Embryonic facial prominence (tissue), 1 donor: ENCODE data around the gene ITGA1.

Source experiments
- DNase-seq: peaks from one replicate; pipeline ENCODE4 v3.0.0-alpha.2; 2016; ENCODE audit errors: extremely low spot score

ITGA1 gene

DNA sequence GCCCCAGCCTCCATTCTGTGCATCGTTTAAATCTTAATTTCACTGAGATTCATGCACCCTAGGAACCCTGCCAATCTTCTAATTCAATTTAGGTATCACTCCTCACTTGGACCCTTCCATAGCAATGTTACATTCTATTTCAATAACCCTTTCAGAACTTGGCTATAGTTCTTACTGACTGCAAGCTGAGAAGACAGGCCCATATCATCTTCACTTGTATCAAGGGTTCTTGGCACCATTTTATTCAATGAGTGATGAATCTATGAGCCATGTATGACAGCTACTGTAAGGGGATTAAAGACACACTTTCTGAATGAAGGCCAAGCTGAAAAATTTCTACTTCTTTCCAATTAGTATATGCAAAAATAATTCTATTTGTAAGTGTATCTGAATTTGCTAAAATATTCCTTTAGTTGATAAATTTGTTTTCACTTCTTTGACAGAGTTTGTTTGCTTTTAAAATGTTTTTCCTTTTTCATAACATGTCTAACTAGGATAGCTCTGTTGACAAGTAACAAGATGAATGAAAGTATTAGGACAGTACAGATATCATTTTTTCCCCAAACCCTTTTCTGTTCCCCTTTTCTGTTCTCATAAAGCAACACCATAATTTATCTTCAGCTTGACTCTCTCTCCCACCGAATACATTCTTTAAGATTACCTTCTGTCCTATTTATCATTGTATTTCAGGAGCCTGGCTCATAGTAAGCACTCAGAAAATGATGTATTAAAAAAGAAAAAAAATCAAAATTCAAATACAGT lies 211.0 kb downstream of the ITGA1 start:
- DNase-seq, result no peak

DNA sequence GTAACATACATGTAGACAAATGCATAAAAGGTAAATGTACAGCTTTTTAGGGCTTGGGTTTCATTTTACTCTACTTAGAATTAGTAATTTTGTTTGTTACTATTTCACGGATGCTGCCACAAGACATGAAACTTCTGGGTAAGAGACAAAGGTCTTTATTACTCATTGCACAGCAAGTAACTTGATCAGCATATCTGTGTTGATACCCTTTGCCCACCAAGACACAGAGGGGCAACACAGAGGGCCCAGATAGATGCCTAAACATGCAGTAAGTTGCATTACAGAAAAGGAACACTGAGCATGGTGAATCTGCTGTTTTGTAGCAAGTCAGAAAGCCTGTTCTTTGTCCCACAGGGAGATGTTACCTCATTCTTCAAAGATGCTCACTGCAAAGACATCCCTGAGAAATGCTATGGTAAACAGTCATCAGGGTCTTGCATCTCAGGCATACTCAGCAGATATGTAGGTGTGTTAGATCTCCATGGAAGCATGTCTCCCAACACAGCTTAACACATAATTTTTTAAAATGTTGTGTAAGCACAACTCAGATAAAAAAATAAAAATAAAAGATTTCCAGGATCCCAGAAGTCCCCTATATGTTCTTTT lies 211.7 kb downstream of the ITGA1 start:
- no peak for DNase-seq

DNA sequence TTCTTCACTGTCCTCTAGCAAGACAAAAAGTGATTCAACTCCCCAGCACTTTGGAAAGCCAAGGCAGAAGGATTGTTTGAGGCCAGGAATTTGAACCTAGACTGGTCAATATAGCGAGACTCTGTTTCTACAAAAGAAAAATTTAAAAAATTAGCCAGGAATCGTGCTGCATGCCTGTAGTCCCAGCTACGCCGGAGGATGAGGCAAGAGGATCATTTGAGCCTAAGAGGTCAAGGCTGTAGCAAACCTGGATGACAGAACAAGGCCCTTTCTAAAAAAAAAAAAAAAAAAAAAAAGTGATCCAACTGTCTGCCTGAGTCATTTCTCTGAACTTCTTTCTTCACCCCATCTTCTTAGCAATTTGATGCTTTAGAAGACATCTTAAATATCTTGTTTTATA lies 213.8 kb downstream of the ITGA1 start:
- DNase-seq, result no peak

DNA sequence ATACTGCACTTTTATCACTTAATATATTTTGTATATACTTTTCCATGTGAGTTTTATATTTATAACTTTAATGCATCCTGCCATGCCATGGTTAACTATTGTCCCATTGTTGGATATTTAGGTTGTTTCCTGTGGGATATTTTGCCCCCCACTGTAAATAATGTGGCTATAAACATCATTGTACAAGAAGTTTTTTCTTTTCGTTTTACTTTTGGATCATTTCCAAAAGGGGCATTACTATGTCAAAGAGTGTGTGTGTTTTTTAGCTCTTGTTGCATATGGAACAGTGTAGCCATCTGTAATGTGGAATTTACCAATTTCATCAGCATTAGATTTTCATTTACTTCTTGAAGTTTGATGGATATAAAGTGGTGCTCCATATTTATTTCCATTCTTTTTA lies 214.8 kb downstream of the ITGA1 start:
- DNase-seq, result no peak

DNA sequence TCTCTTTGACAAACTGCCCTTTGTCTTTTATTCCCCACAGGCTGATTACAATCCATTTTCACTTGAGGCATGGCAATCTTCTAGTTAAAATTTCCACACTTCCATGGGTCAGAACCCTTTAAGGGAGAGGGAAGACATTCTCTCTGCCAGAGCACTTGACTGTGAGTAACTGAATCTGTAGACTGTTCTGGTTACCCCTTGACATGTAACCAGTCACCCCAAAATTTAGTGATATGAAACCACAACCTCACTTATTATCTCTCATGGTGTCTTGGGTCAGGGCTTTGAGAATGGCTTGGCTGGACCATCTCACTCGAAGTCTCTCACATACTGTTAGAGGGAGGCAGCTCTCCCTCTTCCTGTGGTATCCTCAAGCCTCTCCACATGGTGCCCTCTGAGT lies 215.4 kb downstream of the ITGA1 start:
- no peak for DNase-seq

DNA sequence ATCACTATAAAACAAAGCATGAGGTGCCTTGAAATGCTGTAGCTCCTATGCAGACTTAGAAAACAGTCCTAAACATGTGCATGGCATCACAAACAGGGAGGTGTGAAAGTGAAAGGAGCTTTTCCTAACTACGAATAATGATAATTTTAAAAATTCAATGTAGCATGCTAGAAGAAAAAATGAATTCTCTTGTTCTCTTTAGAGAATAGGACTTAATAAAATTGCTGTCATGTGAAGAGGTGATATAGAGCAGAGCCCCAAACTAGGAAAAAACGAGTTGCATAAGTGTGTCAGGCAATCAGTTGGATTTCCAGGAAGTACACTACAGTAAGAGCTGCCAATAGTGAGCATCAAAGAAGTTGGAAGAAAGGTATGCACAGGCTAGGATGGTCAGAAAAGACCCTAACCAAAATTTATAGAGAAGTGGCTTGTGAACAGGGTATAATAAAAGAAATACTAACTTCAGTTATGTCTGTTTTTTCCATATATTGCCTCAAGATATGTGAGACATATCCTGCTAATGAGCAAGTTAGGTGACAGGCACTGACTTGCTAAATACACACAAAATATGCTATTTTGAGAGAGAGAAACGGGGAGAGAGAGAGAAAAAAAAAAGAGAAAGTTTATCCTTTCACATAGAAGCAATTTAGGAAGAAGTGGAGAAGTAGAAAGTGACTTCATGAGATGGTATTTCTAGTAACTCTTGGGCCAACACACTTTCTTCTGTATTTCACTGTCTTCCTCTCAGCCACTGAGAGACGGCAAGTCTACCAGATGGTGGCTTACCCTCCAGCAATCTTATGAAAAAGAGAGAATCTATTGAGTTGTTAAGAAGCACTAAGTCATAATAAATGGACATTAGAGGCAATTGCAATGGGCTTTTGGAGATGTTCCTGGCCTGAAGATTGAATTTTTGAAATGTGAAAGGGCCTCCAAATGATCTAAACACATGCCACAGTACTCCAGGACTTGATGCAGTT lies 219.5 kb downstream of the ITGA1 start:
- no peak for DNase-seq

DNA sequence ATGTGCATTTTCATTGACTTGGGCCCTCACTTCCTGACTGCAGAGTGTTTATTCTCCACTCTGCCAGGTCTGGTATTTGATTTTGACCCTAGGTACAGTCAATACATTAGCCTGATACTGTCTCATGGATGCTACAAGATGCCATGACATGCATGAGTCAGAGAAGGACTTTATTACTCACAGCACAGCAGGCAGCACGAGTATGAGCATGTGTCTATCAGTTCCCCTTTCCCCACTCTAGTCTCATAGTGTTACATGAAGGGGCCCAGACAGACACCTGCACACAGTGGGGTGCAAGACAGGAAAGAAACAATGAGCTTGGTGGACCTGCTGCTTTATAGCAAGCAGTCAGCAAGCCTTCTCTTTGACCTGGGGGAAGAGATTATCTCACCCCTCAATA lies 221.0 kb downstream of the ITGA1 start:
- DNase-seq, result no peak
